HepG2 (cell line): ENCODE data around the gene KCND2. TPM values are rescaled to one million over a fixed set of nuclear protein-coding genes. Genes with fewer than 3 reads are reported as not detected.

ENCODE experiments used
- ATAC-seq: fragments of 200-7000 bp; cut with Tn5 transposase; 3 replicates; pipeline ENCODE4 v1.9.1; 2020; ENCODE audit warnings: mild to moderate bottlenecking, moderate library complexity
- BruUV-seq: library from RNA; stranded (reverse); fragments of 400-500 nt; replicated peaks from 2 replicates; lab custom pipeline; 2021; lab: Mats Ljungman, UMichigan
- CTCF ChIA-PET: fragments of 300-600 bp; formaldehyde crosslinking; extraction: SDS; loops from one replicate; lab custom pipeline; 2021; ENCODE audit warnings: low total read pairs, inconsistent platforms, low intra/inter-chr PET ratio; lab: Yijun Ruan, JAX
- POLR2A ChIA-PET: fragments of 350-600 bp; sonication (Branson Sonifier 250); formaldehyde crosslinking; loops from one replicate; lab custom pipeline; 2020; ENCODE audit warnings: antibody characterized with exemption, inconsistent platforms; lab: Yijun Ruan, JAX
- DNase-seq: peaks from one replicate; pipeline ENCODE4 v3.0.0-alpha.2; 2015; ENCODE audit warnings: low spot score
- FAIRE-seq: peaks from 3 replicates; lab custom pipeline; 2011; peaks lifted over from hg19 to GRCh38; lab: Jason Lieb, UNC
- H2AFZ ChIP-seq: one replicate; pipeline ENCODE4 v1.6.1; 2011; ENCODE audit warnings: low read length, inconsistent platforms
- H3K27ac ChIP-seq: fragments of 300-600 bp; 3 replicates; pipeline ENCODE4 v1.8.0; 2011; ENCODE audit warnings: mixed run types, mild to moderate bottlenecking, mixed read lengths, low read length, inconsistent platforms; ENCODE audit not compliant: insufficient read depth; ENCODE audit errors: extremely low read length
- H3K27me3 ChIP-seq, 2 experiments: fragments of 200-600 bp in 1 of 2; 2 replicates in 1 of 2; 3 replicates in 1 of 2; pipeline versions ENCODE4 v1.6.0 to v1.8.0; 2011; ENCODE audit warnings: low read length in 2 of 2, mild to moderate bottlenecking in 2 of 2, moderate library complexity in 2 of 2, inconsistent platforms in 1 of 2; ENCODE audit not compliant: insufficient read depth in 2 of 2, control insufficient read depth in 1 of 2
- H3K36me3 ChIP-seq, 2 experiments: fragments of 200-600 bp in 1 of 2; replicated peaks in 1 of 2; 2 replicates in 1 of 2; 3 replicates in 1 of 2; pipeline versions ENCODE4 v1.5.1 to v1.8.0; 2011; ENCODE audit warnings: low read length in 2 of 2, inconsistent platforms in 1 of 2; ENCODE audit not compliant: insufficient read depth in 2 of 2, control insufficient read depth in 1 of 2
- H3K4me1 ChIP-seq: 2 replicates; pipeline ENCODE4 v1.5.1; 2012; ENCODE audit warnings: low read length, inconsistent platforms; ENCODE audit not compliant: insufficient read depth
- H3K4me2 ChIP-seq: 2 replicates; pipeline ENCODE4 v1.6.0; 2011; ENCODE audit warnings: low read depth, low read length, inconsistent platforms
- H3K4me3 ChIP-seq, 3 experiments: fragments of 200-600 bp in 1 of 3; sonication (generic), shearing (Covaris generic) in 1 of 3; replicated peaks in 1 of 3; 2 replicates each; pipeline ENCODE4 v1.5.1; 2011 to 2016; ENCODE audit warnings: low read length in 3 of 3, inconsistent platforms in 2 of 3, low read depth in 2 of 3, mild to moderate bottlenecking in 2 of 3, control low read depth in 1 of 3, mixed read lengths in 1 of 3; ENCODE audit not compliant: insufficient read depth in 1 of 3
- H3K79me2 ChIP-seq: one replicate; pipeline ENCODE4 v1.6.1; 2011; ENCODE audit warnings: low read length, inconsistent platforms; ENCODE audit not compliant: insufficient read depth
- H3K9ac ChIP-seq: 2 replicates; pipeline ENCODE4 v1.6.0; 2011; ENCODE audit warnings: mild to moderate bottlenecking, low read depth, low read length, inconsistent platforms; ENCODE audit not compliant: insufficient read depth
- H3K9me3 ChIP-seq: 2 replicates; pipeline ENCODE4 v1.5.1; 2012; ENCODE audit warnings: mild to moderate bottlenecking, low read length
- H4K20me1 ChIP-seq: 2 replicates; pipeline ENCODE4 v1.6.0; 2011; ENCODE audit warnings: inconsistent platforms, mild to moderate bottlenecking, low read length, moderate library complexity; ENCODE audit not compliant: insufficient read depth
- FOXP1 ChIP-seq, 2 experiments: fragments of 450-650 bp in 1 of 2; IDR thresholded peaks; 2 replicates each; pipeline ENCODE4 v1.6.1; 2017 to 2018; ENCODE audit warnings: antibody characterized with exemption in 1 of 2
- MBNL3 ChIP-seq: fragments of 250-450 bp; sonication (Bioruptor Pico); conservative IDR thresholded peaks from 2 replicates; pipeline ENCODE4 v1.8.0; 2022; ENCODE audit warnings: mild to moderate bottlenecking, inconsistent platforms
- PHF20 ChIP-seq: sonication (generic); formaldehyde crosslinking; IDR thresholded peaks from 2 replicates; pipeline ENCODE4 v1.5.0; 2020; ENCODE audit warnings: mild to moderate bottlenecking, missing genetic modification reagents
- POLR2G ChIP-seq: fragments of 200-400 bp; formaldehyde crosslinking; IDR thresholded peaks from 2 replicates; pipeline ENCODE4 v1.6.1; 2018; ENCODE audit warnings: mild to moderate bottlenecking, low read depth, low read length, moderate library complexity
- WGBS: methylation state at CpG from one replicate; pipeline ENCODE4 v1.1.6; 2017; ENCODE audit warnings: low lambda C conversion rate; 5-methylcytosine and 5-hydroxymethylcytosine counted together
- in situ Hi-C: cut with HindIII; loops from 2 replicates; pipeline ENCODE4 v1.10.0; 2017; ENCODE audit warnings: low pct_unique_long_range_greater_than_20kb; ENCODE audit not compliant: extremely low pct_ligation_motif_present
- intact Hi-C: fragments of 100-400 bp; cut with micrococcal nuclease; formaldehyde crosslinking; loops from one replicate; pipeline ENCODE4 v1.10.0; 2022; ENCODE audit not compliant: unreplicated experiment
- polyA plus RNA-seq, 8 experiments: library from polyadenylated mRNA; depleted of rRNA in 3 of 8; stranded (reverse) in 7 of 8; unstranded in 1 of 8; fragments of >200 nt; fragmentation: Illumina TruSeq in 4 of 8; extraction: Trizol in 4 of 8; gene quantifications; 2 replicates each; pipeline versions ENCODE4 v1.2.1 to v1.2.3, GENCODE V29; 2011 to 2016; ENCODE audit warnings: low read depth in 4 of 8, missing spikeins in 1 of 8, mixed read lengths in 1 of 8; ENCODE audit not compliant: insufficient read depth in 1 of 8
- total RNA-seq, 5 experiments: library from RNA; depleted of rRNA; stranded (reverse); fragments of >200 nt; fragmentation: Illumina TruSeq; extraction: Trizol; gene quantifications; 2 replicates each; pipeline ENCODE4 v1.2.3, GENCODE V29; 2016; ENCODE audit warnings: low read depth in 1 of 5
- TF ChIP-seq, protein P1 (sequence below): sonication (generic); formaldehyde crosslinking; IDR thresholded peaks from 2 replicates; pipeline ENCODE4 v1.5.0; 2020; ENCODE audit warnings: missing genetic modification reagents
- TF ChIP-seq, protein P2 (sequence below): sonication (generic); formaldehyde crosslinking; IDR thresholded peaks from 2 replicates; pipeline ENCODE4 v1.8.0; 2022; ENCODE audit warnings: mild to moderate bottlenecking, missing genetic modification reagents, borderline replicate concordance
- TF ChIP-seq, protein P3 (sequence below): sonication (generic); formaldehyde crosslinking; IDR thresholded peaks from 2 replicates; pipeline ENCODE4 v1.5.0; 2020; ENCODE audit warnings: mild to moderate bottlenecking, missing genetic modification reagents, borderline replicate concordance
- TF ChIP-seq, protein P4 (sequence below): sonication (generic); formaldehyde crosslinking; IDR thresholded peaks from 2 replicates; pipeline ENCODE4 v1.4.0; 2020; ENCODE audit warnings: missing genetic modification reagents

KCND2 gene
- total and polyA plus RNA-seq, 2 of the 13 experiments (the other 11 are each of a cell fraction or from before 2014, with no cell fraction given) = not detected

DNA sequence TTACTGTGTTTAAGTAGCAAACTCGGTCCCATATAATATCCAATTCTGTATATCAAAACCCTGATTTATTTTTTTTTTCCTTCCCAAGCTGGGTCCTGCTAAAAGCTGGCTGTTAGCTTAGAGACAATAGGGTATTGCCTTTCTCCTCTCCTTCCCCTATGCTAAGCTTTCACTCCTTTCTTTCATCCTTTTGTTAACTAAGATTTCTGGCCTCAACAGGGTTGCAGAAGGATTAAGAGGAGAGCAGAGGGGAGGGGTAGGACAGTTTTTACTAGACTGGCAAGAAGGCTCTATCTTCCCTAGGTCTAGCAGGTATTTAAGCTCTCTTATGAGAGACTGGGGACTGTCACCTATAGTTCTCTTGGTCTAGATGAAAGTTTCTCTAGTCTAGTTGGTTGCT is 229.2 kb downstream of the KCND2 start:
- BruUV-seq = no TSS peak
- 6% methylated on average over 1 of the region's 1 CpG for WGBS
- H3K4me3 ChIP-seq = no peak overlapping the region
- ChIA-PET CTCF (no interaction called here), POLR2A (no interaction called here)
- no peak for DNase-seq
- H3K36me3 ChIP-seq = no peaks in the 10 kb centered on the region
- no peaks in the 10 kb centered on the region for H3K79me2 ChIP-seq
- H3K4me1 ChIP-seq = no peaks in the 10 kb centered on the region
- H3K27me3 ChIP-seq = no peaks in the 10 kb centered on the region
- in situ Hi-C loops (no loop called here), intact Hi-C loops (no loop called here)
- no peaks in the 10 kb centered on the region for H4K20me1 ChIP-seq
- no peak for ATAC-seq
- no peaks in the 10 kb centered on the region for H3K9me3 ChIP-seq
- no peak overlapping the region for H3K4me2 ChIP-seq
- no peak overlapping the region for H2AFZ ChIP-seq
- TF ChIP-seq POLR2G (no peak), MBNL3 (CRISPR knock-in tag) (no peak), FOXP1 (IDR thresholded peaks at IDR 0.05) (no peak), FOXP1 (CRISPR knock-in tag; IDR thresholded peaks at IDR 0.05) (no peak), PHF20 (no peak)
- TF ChIP-seq, protein P1, sequence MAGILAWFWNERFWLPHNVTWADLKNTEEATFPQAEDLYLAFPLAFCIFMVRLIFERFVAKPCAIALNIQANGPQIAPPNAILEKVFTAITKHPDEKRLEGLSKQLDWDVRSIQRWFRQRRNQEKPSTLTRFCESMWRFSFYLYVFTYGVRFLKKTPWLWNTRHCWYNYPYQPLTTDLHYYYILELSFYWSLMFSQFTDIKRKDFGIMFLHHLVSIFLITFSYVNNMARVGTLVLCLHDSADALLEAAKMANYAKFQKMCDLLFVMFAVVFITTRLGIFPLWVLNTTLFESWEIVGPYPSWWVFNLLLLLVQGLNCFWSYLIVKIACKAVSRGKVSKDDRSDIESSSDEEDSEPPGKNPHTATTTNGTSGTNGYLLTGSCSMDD = no peak
- TF ChIP-seq, protein P2, sequence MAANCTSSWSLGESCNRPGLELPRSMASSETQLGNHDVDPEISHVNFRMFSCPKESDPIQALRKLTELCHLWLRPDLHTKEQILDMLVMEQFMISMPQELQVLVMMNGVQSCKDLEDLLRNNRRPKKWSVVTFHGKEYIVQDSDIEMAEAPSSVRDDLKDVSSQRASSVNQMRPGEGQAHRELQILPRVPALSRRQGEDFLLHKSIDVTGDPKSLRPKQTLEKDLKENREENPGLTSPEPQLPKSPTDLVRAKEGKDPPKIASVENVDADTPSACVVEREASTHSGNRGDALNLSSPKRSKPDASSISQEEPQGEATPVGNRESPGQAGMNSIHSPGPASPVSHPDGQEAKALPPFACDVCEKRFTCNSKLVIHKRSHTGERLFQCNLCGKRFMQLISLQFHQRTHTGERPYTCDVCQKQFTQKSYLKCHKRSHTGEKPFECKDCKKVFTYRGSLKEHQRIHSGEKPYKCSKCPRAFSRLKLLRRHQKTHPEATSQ (CRISPR knock-in tag) = no peak
- TF ChIP-seq, protein P3, sequence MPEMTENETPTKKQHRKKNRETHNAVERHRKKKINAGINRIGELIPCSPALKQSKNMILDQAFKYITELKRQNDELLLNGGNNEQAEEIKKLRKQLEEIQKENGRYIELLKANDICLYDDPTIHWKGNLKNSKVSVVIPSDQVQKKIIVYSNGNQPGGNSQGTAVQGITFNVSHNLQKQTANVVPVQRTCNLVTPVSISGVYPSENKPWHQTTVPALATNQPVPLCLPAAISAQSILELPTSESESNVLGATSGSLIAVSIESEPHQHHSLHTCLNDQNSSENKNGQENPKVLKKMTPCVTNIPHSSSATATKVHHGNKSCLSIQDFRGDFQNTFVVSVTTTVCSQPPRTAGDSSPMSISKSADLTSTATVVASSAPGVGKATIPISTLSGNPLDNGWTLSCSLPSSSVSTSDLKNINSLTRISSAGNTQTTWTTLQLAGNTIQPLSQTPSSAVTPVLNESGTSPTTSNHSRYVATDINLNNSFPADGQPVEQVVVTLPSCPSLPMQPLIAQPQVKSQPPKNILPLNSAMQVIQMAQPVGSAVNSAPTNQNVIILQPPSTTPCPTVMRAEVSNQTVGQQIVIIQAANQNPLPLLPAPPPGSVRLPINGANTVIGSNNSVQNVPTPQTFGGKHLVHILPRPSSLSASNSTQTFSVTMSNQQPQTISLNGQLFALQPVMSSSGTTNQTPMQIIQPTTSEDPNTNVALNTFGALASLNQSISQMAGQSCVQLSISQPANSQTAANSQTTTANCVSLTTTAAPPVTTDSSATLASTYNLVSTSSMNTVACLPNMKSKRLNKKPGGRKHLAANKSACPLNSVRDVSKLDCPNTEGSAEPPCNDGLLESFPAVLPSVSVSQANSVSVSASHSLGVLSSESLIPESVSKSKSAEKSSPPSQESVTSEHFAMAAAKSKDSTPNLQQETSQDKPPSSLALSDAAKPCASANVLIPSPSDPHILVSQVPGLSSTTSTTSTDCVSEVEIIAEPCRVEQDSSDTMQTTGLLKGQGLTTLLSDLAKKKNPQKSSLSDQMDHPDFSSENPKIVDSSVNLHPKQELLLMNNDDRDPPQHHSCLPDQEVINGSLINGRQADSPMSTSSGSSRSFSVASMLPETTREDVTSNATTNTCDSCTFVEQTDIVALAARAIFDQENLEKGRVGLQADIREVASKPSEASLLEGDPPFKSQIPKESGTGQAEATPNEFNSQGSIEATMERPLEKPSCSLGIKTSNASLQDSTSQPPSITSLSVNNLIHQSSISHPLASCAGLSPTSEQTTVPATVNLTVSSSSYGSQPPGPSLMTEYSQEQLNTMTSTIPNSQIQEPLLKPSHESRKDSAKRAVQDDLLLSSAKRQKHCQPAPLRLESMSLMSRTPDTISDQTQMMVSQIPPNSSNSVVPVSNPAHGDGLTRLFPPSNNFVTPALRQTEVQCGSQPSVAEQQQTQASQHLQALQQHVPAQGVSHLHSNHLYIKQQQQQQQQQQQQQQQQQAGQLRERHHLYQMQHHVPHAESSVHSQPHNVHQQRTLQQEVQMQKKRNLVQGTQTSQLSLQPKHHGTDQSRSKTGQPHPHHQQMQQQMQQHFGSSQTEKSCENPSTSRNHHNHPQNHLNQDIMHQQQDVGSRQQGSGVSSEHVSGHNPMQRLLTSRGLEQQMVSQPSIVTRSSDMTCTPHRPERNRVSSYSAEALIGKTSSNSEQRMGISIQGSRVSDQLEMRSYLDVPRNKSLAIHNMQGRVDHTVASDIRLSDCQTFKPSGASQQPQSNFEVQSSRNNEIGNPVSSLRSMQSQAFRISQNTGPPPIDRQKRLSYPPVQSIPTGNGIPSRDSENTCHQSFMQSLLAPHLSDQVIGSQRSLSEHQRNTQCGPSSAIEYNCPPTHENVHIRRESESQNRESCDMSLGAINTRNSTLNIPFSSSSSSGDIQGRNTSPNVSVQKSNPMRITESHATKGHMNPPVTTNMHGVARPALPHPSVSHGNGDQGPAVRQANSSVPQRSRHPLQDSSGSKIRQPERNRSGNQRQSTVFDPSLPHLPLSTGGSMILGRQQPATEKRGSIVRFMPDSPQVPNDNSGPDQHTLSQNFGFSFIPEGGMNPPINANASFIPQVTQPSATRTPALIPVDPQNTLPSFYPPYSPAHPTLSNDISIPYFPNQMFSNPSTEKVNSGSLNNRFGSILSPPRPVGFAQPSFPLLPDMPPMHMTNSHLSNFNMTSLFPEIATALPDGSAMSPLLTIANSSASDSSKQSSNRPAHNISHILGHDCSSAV (CRISPR knock-in tag) = no peak
- TF ChIP-seq, protein P4, sequence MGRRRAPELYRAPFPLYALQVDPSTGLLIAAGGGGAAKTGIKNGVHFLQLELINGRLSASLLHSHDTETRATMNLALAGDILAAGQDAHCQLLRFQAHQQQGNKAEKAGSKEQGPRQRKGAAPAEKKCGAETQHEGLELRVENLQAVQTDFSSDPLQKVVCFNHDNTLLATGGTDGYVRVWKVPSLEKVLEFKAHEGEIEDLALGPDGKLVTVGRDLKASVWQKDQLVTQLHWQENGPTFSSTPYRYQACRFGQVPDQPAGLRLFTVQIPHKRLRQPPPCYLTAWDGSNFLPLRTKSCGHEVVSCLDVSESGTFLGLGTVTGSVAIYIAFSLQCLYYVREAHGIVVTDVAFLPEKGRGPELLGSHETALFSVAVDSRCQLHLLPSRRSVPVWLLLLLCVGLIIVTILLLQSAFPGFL (CRISPR knock-in tag) = no peak
- FAIRE-seq = no peak
- H3K27ac ChIP-seq = no peak overlapping the region
- no peak overlapping the region for H3K9ac ChIP-seq
